ENCODE results near the gene POLR2H.
A peak's percentile ranks its signal among the peaks of the same experiment; 100 is the strongest.

Gene POLR2H

GRCh38 chr3:184316792-184317191, 44.7 kb upstream of the POLR2H start:
- Histone ChIP-seq H3K56ac (ENCODE audit: low read length) (peak overlapping the region; percentile 8), H2AK5ac (ENCODE audit: low read length) (no peak overlapping the region), H3K4me3 (ENCODE audit: low read length) (no peak overlapping the region), H3K27me3 (ENCODE audit: insufficient read depth, low read length, poor library complexity) (no peaks in the 10 kb centered on the region), H2BK5ac (ENCODE audit: low read length) (no peak overlapping the region), H3K4ac (ENCODE audit: low read depth, low read length) (no peak overlapping the region), H3K9ac (ENCODE audit: low read length) (peak overlapping the region; percentile 94), H3K79me1 (ENCODE audit: low read length) (peaks cover 14% of the 10 kb centered on the region), H2BK120ac (ENCODE audit: low read depth, low read length) (no peak overlapping the region), H3K4me2 (ENCODE audit: low read length) (peak overlapping the region; percentile 45), H3K36me3 (ENCODE audit: control insufficient read depth, insufficient read depth, low read length) (peaks cover 9% of the 10 kb centered on the region), H3K18ac (ENCODE audit: low read length) (no peak overlapping the region), H4K8ac (ENCODE audit: low read depth, low read length) (no peak overlapping the region), H2BK15ac (replicated peaks; ENCODE audit: low read depth) (no peak overlapping the region), H4K5ac (ENCODE audit: low read length) (no peak overlapping the region), H3K23ac (ENCODE audit: low read length) (no peak overlapping the region), H3K4me1 (ENCODE audit: control insufficient read depth, low read depth, low read length) (peaks cover 4% of the 10 kb centered on the region), H3K27ac (ENCODE audit: low read depth, low read length) (no peak overlapping the region), H3K79me2 (ENCODE audit: control insufficient read depth, insufficient read depth, low read length) (peaks cover 63% of the 10 kb centered on the region)
- DNase-seq: no peak
- WGBS (ENCODE audit: extremely low coverage, insufficient coverage, low lambda C conversion rate): no CpG with 5 or more reads among the region's 7 CpGs

GRCh38 chr3:184317201-184317600, 44.3 kb upstream of the POLR2H start:
- Histone ChIP-seq H2BK120ac (ENCODE audit: low read depth, low read length) (no peak overlapping the region), H3K4ac (ENCODE audit: low read depth, low read length) (no peak overlapping the region), H3K4me3 (ENCODE audit: low read length) (no peak overlapping the region), H4K8ac (ENCODE audit: low read depth, low read length) (no peak overlapping the region), H3K18ac (ENCODE audit: low read length) (no peak overlapping the region), H3K27ac (ENCODE audit: low read depth, low read length) (no peak overlapping the region), H3K4me2 (ENCODE audit: low read length) (peak overlapping the region; percentile 8), H2BK5ac (ENCODE audit: low read length) (no peak overlapping the region), H3K36me3 (ENCODE audit: control insufficient read depth, insufficient read depth, low read length) (peaks cover 11% of the 10 kb centered on the region), H3K9ac (ENCODE audit: low read length) (no peak overlapping the region), H2AK5ac (ENCODE audit: low read length) (no peak overlapping the region), H4K5ac (ENCODE audit: low read length) (no peak overlapping the region), H3K56ac (ENCODE audit: low read length) (no peak overlapping the region), H2BK15ac (replicated peaks; ENCODE audit: low read depth) (no peak overlapping the region), H3K4me1 (ENCODE audit: control insufficient read depth, low read depth, low read length) (peaks cover 4% of the 10 kb centered on the region), H3K23ac (ENCODE audit: low read length) (no peak overlapping the region), H3K27me3 (ENCODE audit: insufficient read depth, low read length, poor library complexity) (no peaks in the 10 kb centered on the region), H3K79me1 (ENCODE audit: low read length) (peaks cover 16% of the 10 kb centered on the region), H3K79me2 (ENCODE audit: control insufficient read depth, insufficient read depth, low read length) (peaks cover 65% of the 10 kb centered on the region)
- DNase-seq: no peak
- WGBS (ENCODE audit: extremely low coverage, insufficient coverage, low lambda C conversion rate): no CpG with 5 or more reads among the region's 5 CpGs

- Histone ChIP-seq H3K79me1 (ENCODE audit: low read length) (peaks cover 17% of the 10 kb centered on the region), H4K8ac (ENCODE audit: low read depth, low read length) (no peak overlapping the region), H2AK5ac (ENCODE audit: low read length) (no peak overlapping the region), H3K4ac (ENCODE audit: low read depth, low read length) (no peak overlapping the region), H3K27ac (ENCODE audit: low read depth, low read length) (no peak overlapping the region), H3K23ac (ENCODE audit: low read length) (no peak overlapping the region), H3K4me2 (ENCODE audit: low read length) (no peak overlapping the region), H3K9ac (ENCODE audit: low read length) (no peak overlapping the region), H2BK120ac (ENCODE audit: low read depth, low read length) (no peak overlapping the region), H4K5ac (ENCODE audit: low read length) (no peak overlapping the region), H3K18ac (ENCODE audit: low read length) (no peak overlapping the region), H3K36me3 (ENCODE audit: control insufficient read depth, insufficient read depth, low read length) (peaks cover 36% of the 10 kb centered on the region), H3K56ac (ENCODE audit: low read length) (no peak overlapping the region), H3K4me3 (ENCODE audit: low read length) (no peak overlapping the region), H3K27me3 (ENCODE audit: insufficient read depth, low read length, poor library complexity) (no peaks in the 10 kb centered on the region), H3K79me2 (ENCODE audit: control insufficient read depth, insufficient read depth, low read length) (peaks cover 64% of the 10 kb centered on the region), H2BK5ac (ENCODE audit: low read length) (no peak overlapping the region), H3K4me1 (ENCODE audit: control insufficient read depth, low read depth, low read length) (peaks cover 4% of the 10 kb centered on the region), H2BK15ac (replicated peaks; ENCODE audit: low read depth) (no peak overlapping the region)
- WGBS (ENCODE audit: extremely low coverage, insufficient coverage, low lambda C conversion rate): no CpG with 5 or more reads among the region's 4 CpGs
- DNase-seq: no peak
Measured at GRCh38 chr3:184320104-184320445, 41.4 kb upstream of the POLR2H start.

- H2BK5ac ChIP-seq (ENCODE audit: low read length): no peak overlapping the region
- H3K27me3 ChIP-seq (ENCODE audit: insufficient read depth, low read length, poor library complexity): no peaks in the 10 kb centered on the region
- H3K4me1 ChIP-seq (ENCODE audit: control insufficient read depth, low read depth, low read length): peaks cover 2% of the 10 kb centered on the region
- H3K4ac ChIP-seq (ENCODE audit: low read depth, low read length): no peak overlapping the region
- H3K79me1 ChIP-seq (ENCODE audit: low read length): peaks cover 24% of the 10 kb centered on the region
- no peak for DNase-seq
- no peak overlapping the region for H3K23ac ChIP-seq (ENCODE audit: low read length)
- no peak overlapping the region for H3K4me2 ChIP-seq (ENCODE audit: low read length)
- no peak overlapping the region for H4K8ac ChIP-seq (ENCODE audit: low read depth, low read length)
- peaks cover 42% of the 10 kb centered on the region for H3K36me3 ChIP-seq (ENCODE audit: control insufficient read depth, insufficient read depth, low read length)
- H3K4me3 ChIP-seq (ENCODE audit: low read length): no peak overlapping the region
- H3K79me2 ChIP-seq (ENCODE audit: control insufficient read depth, insufficient read depth, low read length): peaks cover 48% of the 10 kb centered on the region
- no peak overlapping the region for H3K56ac ChIP-seq (ENCODE audit: low read length)
- no peak overlapping the region for H3K9ac ChIP-seq (ENCODE audit: low read length)
- WGBS (ENCODE audit: extremely low coverage, insufficient coverage, low lambda C conversion rate): no CpG with 5 or more reads among the region's 5 CpGs
- H3K18ac ChIP-seq (ENCODE audit: low read length): no peak overlapping the region
- no peak overlapping the region for H2AK5ac ChIP-seq (ENCODE audit: low read length)
- no peak overlapping the region for H2BK120ac ChIP-seq (ENCODE audit: low read depth, low read length)
- H3K27ac ChIP-seq (ENCODE audit: low read depth, low read length): no peak overlapping the region
- H4K5ac ChIP-seq (ENCODE audit: low read length): no peak overlapping the region
- H2BK15ac ChIP-seq (replicated peaks; ENCODE audit: low read depth): no peak overlapping the region
Measured at GRCh38 chr3:184321666-184322065, 39.8 kb upstream of the POLR2H start.

GRCh38 chr3:184322731-184323487, 38.6 kb upstream of the POLR2H start:
- H3K4ac ChIP-seq (ENCODE audit: low read depth, low read length): no peak overlapping the region
- H3K4me1 ChIP-seq (ENCODE audit: control insufficient read depth, low read depth, low read length): no peaks in the 10 kb centered on the region
- H3K27me3 ChIP-seq (ENCODE audit: insufficient read depth, low read length, poor library complexity): no peaks in the 10 kb centered on the region
- H2BK5ac ChIP-seq (ENCODE audit: low read length): no peak overlapping the region
- H3K27ac ChIP-seq (ENCODE audit: low read depth, low read length): no peak overlapping the region
- no CpG with 5 or more reads among the region's 20 CpGs for WGBS (ENCODE audit: extremely low coverage, insufficient coverage, low lambda C conversion rate)
- DNase-seq: no peak
- peaks cover 48% of the 10 kb centered on the region for H3K36me3 ChIP-seq (ENCODE audit: control insufficient read depth, insufficient read depth, low read length)
- no peak overlapping the region for H3K56ac ChIP-seq (ENCODE audit: low read length)
- H3K9ac ChIP-seq (ENCODE audit: low read length): no peak overlapping the region
- peaks cover 24% of the 10 kb centered on the region for H3K79me1 ChIP-seq (ENCODE audit: low read length)
- no peak overlapping the region for H3K23ac ChIP-seq (ENCODE audit: low read length)
- no peak overlapping the region for H4K5ac ChIP-seq (ENCODE audit: low read length)
- no peak overlapping the region for H3K4me2 ChIP-seq (ENCODE audit: low read length)
- no peak overlapping the region for H2BK120ac ChIP-seq (ENCODE audit: low read depth, low read length)
- H3K18ac ChIP-seq (ENCODE audit: low read length): no peak overlapping the region
- no peak overlapping the region for H4K8ac ChIP-seq (ENCODE audit: low read depth, low read length)
- H3K79me2 ChIP-seq (ENCODE audit: control insufficient read depth, insufficient read depth, low read length): peaks cover 35% of the 10 kb centered on the region
- no peak overlapping the region for H3K4me3 ChIP-seq (ENCODE audit: low read length)
- H2AK5ac ChIP-seq (ENCODE audit: low read length): no peak overlapping the region
- no peak overlapping the region for H2BK15ac ChIP-seq (replicated peaks; ENCODE audit: low read depth)

- H3K79me1 ChIP-seq (ENCODE audit: low read length): peaks cover 27% of the 10 kb centered on the region
- DNase-seq: no peak
- H4K5ac ChIP-seq (ENCODE audit: low read length): no peak overlapping the region
- H4K8ac ChIP-seq (ENCODE audit: low read depth, low read length): no peak overlapping the region
- H2AK5ac ChIP-seq (ENCODE audit: low read length): no peak overlapping the region
- no peak overlapping the region for H3K18ac ChIP-seq (ENCODE audit: low read length)
- no peak overlapping the region for H3K56ac ChIP-seq (ENCODE audit: low read length)
- no peaks in the 10 kb centered on the region for H3K4me1 ChIP-seq (ENCODE audit: control insufficient read depth, low read depth, low read length)
- peaks cover 28% of the 10 kb centered on the region for H3K79me2 ChIP-seq (ENCODE audit: control insufficient read depth, insufficient read depth, low read length)
- H2BK120ac ChIP-seq (ENCODE audit: low read depth, low read length): no peak overlapping the region
- no peak overlapping the region for H3K23ac ChIP-seq (ENCODE audit: low read length)
- no peak overlapping the region for H3K4me3 ChIP-seq (ENCODE audit: low read length)
- WGBS (ENCODE audit: extremely low coverage, insufficient coverage, low lambda C conversion rate): no CpG with 5 or more reads among the region's 8 CpGs
- H3K4me2 ChIP-seq (ENCODE audit: low read length): no peak overlapping the region
- H3K36me3 ChIP-seq (ENCODE audit: control insufficient read depth, insufficient read depth, low read length): peaks cover 52% of the 10 kb centered on the region
- no peaks in the 10 kb centered on the region for H3K27me3 ChIP-seq (ENCODE audit: insufficient read depth, low read length, poor library complexity)
- no peak overlapping the region for H2BK15ac ChIP-seq (replicated peaks; ENCODE audit: low read depth)
- no peak overlapping the region for H3K27ac ChIP-seq (ENCODE audit: low read depth, low read length)
- H3K4ac ChIP-seq (ENCODE audit: low read depth, low read length): no peak overlapping the region
- no peak overlapping the region for H3K9ac ChIP-seq (ENCODE audit: low read length)
- no peak overlapping the region for H2BK5ac ChIP-seq (ENCODE audit: low read length)
Measured at GRCh38 chr3:184323696-184324095, 37.8 kb upstream of the POLR2H start.

Measured in mesendoderm (in vitro differentiated cells).